GM12801 (cell line): ENCODE results near the gene ZSCAN26.

Source experiments
- CTCF ChIP-seq: IDR thresholded peaks from one replicate; pipeline ENCODE4 v1.5.1; 2011; ENCODE audit warnings: control low read depth; ENCODE audit not compliant: insufficient read length; ENCODE audit errors: extremely low read depth

Gene ZSCAN26

DNA sequence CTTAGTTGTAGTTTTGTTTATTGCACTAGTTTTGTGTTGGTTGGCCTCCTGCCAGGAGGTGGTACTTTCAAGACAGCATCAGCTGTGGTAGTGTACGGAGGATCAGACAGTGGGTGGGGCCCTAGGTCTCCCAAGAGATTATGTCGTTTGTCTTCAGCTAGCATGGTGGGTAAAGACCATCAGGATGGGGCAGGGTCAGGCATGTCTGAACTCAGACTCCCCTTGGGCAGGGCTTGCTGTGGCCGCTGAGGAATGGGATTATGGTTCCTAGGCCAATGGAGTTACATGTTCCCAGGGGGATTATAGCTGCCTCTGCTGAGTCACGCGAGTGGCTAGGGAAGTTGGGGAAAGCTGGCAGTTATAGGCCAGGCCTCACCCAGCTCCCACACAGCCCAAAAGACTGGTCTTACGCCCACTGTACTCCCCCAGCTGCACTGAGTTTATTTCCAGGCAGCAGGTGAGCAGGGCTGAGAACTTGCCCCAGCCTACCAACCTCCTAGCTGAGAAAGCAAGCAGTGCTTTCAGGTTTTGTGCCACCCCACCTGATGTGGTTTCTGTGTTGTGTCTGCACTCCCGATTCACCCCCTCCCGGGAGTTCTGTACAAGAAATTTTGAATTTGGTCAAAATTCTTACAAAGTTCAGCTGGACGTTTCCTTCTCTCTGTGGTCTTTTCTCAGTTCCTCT lies 44.3 kb downstream of the ZSCAN26 start:
- no peak for TF ChIP-seq CTCF

DNA sequence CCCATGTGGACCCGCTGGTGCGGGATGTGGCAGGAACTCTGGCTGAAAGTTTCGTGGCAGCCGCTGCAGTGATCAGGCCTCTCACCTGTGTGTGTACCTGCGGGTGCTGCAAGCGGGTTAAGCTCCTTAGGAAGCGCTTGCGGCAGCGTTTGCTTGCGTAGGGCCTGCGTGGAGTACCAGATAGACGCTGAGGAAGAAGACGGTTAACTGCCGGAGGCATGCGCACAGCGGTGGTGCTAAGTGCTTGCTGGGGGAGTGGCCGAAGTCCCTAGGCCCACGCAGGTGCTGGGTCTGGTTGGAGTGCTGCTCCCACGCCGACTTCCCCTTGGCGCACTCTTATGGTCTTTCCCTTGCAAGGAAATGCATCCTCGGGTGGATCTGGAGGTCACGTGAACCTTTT lies 46.0 kb downstream of the ZSCAN26 start:
- no peak for TF ChIP-seq CTCF

- TF ChIP-seq CTCF = no peak
Measured at GRCh38 chr6:28315628-28316027, 48.7 kb downstream of the ZSCAN26 start.

DNA sequence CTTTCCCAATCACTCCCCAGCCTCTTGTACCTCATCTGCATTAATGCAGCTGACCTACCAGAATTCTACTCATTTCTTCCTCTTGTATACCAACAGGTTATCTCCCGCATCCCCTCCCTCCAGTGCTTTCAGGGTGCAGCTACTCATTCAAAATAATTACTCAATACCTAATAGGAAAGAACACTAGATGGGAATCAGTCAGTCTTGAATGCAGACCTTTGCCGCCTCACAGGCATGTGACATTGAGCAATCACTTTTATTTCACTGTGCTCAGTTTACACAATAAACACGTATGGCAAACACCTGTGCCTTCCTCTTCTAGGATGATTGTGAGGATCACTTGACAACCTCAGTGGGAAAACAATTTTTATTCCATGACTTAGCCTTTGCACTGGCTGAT lies 55.7 kb downstream of the ZSCAN26 start:
- no peak for TF ChIP-seq CTCF

- no peak for TF ChIP-seq CTCF
Measured at GRCh38 chr6:28323813-28324424, 57.0 kb downstream of the ZSCAN26 start.

DNA sequence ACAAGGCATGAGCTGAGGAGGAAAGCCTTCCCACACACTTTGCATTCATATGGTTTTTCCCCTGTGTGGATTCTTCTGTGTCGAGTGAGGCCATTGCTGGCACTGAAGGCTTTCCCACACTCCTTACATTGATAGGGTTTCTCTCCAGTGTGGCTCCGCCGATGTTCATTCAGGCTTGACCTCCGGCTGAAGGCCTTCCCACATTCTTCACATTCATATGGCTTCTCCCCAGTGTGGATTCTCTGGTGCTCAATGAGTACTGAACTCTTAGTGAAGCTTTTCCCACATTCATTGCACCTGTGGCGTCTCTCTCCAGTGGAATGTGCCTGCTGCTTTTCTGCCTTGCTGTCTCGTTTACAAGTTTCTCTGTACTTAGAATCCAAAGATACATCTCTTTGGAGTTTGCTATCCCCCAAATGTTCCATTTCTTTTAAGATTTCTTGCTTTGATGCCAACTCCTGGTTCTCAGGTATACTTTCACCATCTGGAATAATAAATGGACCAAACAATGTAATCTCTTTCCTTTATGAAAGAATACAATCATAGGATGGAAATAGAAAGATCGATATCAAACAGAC lies 59.5 kb downstream of the ZSCAN26 start:
- TF ChIP-seq CTCF = no peak
